GM19035 (cell line): ENCODE measurements around the gene ATG7.
"Not testable (repeated sequence)": the region's sequence is repeated elsewhere in the genome, so short reads cannot be mapped to it uniquely, and the experiment has no call there.

Experiments
- ATAC-seq: cut with Tn5 transposase; IDR thresholded peaks from one replicate; pipeline ENCODE4 v1.9.1; 2021; ENCODE audit not compliant: unreplicated experiment

Gene ATG7

GRCh38 chr3:11499144-11499543, 226.9 kb downstream of the ATG7 start:
- ATAC-seq: no peak

GRCh38 chr3:11502413-11502812, 230.2 kb downstream of the ATG7 start:
- ATAC-seq: not testable (repeated sequence)

DNA sequence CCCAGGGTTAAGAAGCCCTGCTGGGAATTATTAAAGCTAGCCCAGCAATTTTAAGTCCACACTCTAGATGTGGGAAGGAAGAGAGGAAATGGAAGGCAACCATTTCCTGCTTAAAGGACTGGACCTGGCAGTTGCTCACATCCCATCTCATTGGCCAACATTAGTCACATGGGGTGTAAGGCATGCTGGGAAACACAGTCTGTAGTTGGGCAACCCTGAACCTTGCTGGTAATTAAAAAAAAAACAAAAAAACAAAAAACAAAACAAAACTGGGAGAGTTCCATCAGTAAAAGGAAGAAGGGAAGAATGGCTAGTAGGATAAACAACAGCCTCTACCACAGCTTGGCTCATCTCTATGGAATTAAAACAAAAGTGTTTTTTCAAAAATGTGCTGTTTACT, 235.5 kb downstream of the ATG7 start:
- no peak for ATAC-seq

GRCh38 chr3:11508346-11509172, 236.4 kb downstream of the ATG7 start:
- no peak for ATAC-seq

DNA sequence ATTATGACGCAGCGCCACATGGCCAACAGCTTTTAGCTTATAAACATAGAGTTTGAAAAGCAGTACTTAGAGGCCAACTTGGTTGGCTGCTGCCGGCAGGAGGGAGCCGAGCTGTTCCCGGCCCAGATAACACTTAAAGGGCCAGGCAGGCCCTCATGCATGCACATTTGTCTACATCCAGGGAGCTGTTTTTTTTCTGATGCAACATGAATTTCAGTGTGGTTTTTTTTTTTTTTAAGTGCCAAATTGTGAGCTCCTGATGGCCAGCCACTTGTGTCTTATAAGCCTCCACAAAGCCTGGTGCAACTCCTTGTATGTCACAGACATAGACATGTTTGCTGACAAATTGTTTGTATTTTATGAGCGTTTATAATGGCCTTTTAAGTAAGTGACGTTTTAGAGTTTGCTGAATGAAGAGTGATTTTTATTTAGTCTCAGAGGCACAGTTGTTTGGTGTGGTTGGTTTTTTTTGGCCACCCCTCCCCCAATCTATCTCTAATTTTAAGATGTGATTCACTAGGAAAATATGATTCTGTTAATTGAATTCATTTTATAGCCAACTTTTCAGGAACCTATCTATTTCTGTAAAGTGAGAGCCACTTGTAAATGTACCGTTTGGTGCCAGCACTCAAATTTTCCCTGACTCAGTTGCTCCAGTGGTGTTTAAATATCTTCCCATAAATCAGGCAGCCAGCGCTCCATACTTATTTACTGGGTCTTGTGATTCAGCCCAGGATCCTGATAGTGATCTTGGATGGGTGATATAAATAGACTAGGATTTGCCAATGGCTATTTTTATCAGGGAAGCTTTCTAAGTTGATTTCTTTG, 237.2 kb downstream of the ATG7 start:
- ATAC-seq: no peak

DNA sequence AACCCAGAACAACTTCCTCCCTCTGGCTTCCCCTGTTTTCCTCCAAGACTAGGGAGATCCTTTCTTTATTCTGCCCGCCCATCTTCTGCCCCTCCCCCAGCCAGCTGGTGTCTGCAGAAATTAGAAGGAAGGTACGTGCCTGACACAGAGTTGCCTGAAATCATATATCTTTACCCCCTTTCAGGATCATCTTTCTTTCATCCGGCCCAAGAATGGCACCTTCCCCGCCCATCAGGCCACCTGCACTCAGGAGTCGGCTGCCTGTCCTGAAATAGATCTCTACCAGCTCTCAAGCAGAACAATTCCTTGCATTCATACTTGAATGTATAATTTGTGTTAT, 237.8 kb downstream of the ATG7 start:
- ATAC-seq: no peak

- ATAC-seq: no peak
Observed at GRCh38 chr3:11510356-11510755, 238.2 kb downstream of the ATG7 start.

- not testable (repeated sequence) for ATAC-seq
Observed at GRCh38 chr3:11511606-11512005, 239.4 kb downstream of the ATG7 start.

DNA sequence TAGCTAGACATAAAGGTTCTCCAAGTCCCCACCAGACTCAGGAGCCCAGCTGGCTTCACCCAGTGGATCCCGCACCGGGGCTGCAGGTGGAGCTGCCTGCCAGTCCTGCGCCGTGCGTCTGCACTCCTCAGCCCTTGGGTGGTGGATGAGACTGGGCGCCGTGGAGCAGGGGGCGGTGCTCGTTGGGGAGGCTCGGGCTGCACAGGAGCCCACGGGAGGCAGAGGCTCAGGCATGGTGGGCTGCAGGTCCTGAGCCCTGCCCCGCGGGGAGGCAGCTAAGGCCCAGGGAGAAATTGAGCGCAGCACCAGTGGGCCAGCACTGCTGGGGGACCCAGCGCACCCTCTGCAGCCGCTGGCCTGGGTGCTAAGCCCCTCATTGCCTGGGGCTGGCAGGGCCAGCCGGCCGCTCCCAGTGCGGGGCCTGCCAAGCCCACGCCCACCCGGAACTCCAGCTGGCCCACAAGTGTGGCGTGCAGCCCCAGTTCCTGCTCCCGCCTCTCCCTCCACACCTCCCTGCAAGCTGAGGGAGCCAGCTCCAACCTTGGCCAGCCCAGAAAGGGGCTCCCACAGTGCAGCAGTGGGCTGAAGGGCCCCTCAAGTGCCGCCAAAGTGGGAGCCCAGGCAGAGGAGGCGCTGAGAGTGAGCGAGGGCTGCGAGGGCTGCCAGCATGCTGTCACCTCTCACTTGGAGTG, 241.1 kb downstream of the ATG7 start:
- ATAC-seq: not testable (repeated sequence)

GRCh38 chr3:11513817-11514135, 241.6 kb downstream of the ATG7 start:
- ATAC-seq: no peak

DNA sequence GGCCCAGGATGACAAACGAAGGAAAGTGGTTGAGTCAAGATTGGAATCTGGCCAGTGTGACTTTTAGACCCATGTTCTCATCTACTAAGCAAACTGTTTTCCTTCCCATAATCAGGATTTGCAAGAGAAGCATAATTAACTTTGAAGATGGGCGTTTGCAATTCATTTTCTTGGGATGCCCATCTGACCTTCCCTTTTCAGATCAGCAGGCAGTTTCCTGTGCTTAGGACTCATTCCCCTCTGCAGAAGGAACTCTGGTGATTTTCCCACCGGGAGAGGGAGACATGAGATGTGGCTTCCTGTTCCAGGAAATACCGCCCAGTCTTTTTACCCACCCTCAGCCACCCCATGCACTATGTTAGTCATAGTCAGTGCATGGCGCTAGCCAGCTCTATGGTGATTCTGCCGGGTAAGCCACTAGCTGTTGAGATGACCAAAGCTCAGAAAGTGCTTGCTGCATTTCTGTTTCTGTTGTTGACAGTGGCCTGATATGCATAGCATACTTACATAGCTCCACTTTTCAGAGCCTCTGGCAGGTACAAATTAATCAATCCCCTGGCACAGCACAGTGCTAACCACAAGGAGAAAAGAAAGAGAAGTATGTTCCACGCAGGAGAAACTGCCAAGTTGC, 242.1 kb downstream of the ATG7 start:
- ATAC-seq: no peak

GRCh38 chr3:11517601-11518000, 245.4 kb downstream of the ATG7 start:
- no peak for ATAC-seq

DNA sequence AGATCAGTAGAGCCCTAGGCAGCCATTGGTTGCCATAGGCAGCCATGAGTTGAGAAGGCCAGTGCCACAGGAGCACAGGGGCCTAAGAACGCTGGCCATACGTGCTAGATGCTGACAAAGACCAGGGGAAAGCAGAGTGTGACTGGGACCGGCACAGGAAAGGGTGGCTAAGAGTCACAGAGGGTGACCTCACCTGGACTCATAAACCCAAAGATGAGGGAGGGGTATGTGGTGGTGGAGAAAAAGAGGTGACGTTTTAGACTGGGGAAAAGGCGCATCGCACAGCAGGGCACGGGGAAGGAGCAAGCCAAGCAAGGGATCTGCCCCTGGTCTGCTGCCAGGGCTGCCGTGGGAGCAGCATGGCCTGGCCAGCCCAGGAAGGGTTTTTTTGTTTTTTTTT, 249.0 kb downstream of the ATG7 start:
- no peak for ATAC-seq

GRCh38 chr3:11522398-11522715, 250.2 kb downstream of the ATG7 start:
- no peak for ATAC-seq

DNA sequence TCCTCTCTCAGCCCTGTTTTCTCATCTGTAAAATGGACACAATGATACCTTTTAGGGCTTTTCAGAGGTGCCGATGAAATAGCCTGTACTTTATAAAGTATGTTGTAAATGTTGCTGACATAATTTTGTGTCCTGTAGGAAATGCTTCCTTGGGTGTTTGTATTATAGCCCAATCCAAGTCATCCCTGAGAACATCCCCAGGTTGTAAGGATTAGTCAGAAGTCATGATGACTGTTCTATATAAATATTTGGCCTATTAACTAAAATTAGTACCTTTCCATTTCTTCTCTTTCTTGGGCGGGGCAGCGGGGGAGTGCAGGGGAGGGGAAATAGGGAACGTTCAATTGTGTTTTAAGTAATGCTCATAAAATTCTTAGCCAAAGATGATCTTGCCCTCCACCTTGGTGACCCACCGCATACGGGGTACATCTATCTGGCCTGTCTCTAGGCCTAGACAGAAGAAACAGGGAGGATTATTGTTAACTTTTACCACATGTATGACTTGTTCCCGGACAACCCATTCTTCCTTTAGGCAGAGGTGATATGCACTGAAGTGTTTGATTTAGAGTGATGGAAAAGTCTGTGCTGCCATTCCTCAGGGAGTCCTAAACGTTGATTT, 250.9 kb downstream of the ATG7 start:
- no peak for ATAC-seq

GRCh38 chr3:11523572-11524101, 251.4 kb downstream of the ATG7 start:
- no peak for ATAC-seq

DNA sequence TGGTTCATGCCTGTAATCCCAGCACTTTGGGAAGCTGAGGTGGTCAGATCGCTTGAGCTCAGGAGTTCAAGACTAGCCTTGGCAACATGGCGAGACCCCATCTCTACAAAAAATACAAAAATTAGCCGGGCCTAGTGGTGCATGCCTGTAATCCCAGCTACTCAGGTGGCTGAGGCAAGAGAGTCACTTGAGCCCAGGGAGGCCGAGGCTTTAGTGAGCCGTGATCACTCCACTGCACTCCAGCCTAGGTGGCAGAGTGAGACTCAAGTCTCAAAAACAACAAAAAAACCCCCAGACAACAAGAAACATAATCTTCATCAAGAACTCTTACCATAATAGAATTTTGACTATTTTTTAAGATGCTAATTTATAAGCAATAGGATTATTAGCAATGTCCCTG, 253.9 kb downstream of the ATG7 start:
- ATAC-seq: not testable (repeated sequence)

DNA sequence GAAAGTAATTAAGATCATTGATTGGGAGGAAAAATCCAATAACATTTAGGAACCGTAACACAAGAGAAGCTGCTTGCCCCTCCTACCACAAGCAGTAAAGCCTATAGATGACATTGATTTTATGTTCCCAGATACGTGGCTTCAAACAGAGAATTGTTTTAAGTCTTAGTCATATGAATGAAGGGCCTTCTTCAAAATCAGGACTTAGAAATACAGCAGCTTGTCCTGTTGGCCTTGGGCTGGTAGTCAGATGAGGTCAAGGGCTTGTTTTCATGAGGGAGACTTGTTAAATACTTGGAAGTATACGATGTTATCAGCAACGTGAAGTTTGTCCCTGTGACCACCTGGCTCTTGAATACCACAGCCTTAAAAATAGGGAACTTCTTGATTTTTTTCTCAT, 257.1 kb downstream of the ATG7 start:
- ATAC-seq: no peak

DNA sequence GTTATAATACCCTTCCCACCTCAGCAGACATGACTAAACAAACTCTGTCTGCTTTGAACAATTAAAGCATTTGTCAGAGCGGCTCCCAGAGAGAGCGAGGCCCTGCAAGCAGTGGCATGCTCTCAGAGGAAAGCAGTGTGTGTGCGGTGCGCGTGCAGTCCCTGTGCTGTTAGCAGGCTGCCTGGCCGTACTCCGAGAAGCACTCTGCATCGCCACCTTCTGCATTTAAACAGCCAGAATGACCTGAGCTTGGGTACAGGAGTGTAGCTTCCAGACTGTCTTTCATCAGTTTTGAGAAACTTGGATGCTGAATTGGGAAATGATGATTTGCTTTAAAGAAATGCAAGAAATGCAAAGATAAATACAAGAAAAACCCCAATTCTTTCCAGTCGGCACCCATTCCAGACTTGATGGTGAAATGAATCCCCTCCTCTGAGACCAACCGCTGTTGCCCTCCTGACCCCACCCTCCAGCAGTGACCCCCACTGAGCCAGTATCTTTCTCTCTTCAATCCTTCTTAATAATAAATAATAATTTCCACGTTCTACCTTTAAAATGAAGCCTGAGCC, 258.0 kb downstream of the ATG7 start:
- ATAC-seq: no peak

DNA sequence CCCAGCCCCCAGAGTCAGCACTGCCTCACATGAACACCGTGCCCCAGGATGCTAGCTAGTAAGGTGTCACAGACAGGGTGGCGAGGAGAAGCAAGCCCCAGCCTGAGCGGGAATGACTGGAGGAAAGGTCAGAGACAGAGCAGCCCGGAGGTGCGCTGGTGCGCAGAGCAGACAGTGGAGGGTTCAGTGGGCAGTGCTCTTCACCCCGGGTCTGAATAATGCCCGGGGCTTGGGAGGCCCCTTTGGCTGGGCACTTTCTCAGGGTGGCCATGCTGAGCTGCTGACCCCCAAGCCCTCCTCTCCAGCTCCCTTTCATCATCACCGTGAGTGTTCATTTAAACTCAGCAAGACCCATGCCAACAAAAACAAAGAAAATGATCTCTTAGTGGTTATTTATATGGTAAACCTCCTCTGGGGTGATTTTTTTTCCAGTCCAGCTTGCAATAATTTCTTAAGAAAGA, 260.8 kb downstream of the ATG7 start:
- no peak for ATAC-seq
